ENCODE data around the gene NUP210L. TPM values are rescaled to one million over a fixed set of nuclear protein-coding genes. Genes with fewer than 3 reads are reported as not detected.
A peak's percentile ranks its signal among the peaks of the same experiment; 100 is the strongest.

Gene NUP210L
- total RNA-seq (2014; rRNA removed; shearing (Covaris generic)), result not detected in 2 replicates

DNA sequence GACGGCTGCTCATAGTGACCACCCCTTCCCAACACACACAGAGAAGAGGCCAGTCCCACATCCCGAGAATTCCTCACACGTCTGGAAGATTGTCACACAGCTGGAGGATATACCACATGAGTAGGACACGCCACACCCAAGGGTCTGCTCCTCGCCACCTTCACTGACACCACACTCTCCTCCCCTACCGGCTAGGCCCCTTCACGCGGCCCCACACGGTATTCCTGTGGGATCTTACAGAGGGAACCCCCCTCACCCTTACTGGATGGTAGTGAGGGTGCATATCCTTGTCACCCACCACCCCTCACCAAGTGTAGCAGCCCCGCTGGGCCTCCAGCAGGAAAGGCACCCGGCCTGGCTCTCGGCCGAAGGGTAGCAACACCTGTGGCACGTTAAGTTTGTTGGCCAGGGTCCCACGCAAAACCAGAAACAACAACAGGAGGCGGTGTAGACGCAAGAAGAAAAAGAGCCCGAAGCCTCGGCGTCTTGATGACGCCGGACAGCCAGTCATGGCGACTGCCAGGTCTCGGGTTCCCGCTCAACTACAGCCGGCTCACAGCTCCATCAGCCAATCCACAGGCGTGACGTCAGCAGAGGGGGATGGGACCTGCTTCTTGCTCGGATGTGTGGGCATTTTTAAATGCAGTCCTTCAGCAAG lies at the start of gene NUP210L:
TSS of gene NUP210L (minus strand) at position 540 of the 658 bp plus-strand sequence.
- no peak for DNase-seq (ENCODE audit: low spot score)

DNA sequence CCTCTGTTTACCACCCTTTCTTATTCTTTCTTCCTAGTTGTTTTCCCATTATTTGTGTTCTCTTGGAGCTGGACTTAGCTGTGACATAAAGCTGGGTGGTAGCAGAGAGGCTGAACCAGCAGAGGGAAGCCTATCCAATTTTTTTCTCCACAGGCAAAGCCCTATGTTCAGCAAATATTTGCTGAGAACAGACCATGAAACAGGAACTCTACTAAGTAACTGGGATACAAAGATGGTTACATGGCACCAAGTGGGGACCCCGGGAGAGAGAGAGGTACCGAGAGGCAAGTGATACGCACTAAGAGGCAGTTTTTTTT lies 44.6 kb upstream of the NUP210L start:
- no peak for DNase-seq (ENCODE audit: low spot score)

DNA sequence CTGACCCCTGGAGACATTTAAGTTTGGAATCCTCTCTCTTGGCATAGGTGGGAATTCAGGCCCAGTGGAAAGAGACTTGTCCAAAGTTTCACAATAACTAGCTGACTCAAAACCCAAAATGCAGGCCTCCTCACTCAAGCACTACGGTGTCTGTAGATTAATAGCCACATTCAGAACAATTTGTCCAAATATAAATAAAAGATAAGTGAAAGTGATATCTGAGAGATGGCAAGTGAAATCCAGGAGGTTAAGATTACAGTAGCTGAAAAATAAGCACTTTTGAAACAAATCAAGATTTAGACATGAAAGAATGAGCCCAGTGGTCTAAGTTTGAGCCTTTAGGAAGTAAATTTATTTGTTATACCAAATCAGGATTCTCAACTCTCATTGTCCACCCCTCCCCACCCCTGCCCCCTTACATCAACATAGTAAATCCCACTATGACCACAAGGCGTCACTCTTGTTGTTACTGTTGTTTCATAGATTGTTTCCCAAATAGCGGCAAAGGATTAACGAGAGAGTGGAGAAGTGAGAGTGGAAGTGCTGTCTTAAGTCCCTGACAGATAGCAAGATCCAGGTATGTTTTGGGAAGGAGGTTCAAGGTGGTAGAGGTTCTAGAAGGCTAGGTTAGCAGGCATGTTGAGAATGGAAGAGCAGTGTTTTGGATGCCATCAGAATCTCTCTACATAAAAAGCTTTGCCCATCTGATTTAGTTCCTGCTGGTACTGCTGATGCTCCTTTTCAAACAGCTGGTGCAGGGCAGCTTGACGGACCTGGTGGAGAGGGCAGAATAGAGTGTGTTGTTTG lies 44.1 kb upstream of the NUP210L start:
- DNase-seq (ENCODE audit: low spot score), result peak; percentile 80

DNA sequence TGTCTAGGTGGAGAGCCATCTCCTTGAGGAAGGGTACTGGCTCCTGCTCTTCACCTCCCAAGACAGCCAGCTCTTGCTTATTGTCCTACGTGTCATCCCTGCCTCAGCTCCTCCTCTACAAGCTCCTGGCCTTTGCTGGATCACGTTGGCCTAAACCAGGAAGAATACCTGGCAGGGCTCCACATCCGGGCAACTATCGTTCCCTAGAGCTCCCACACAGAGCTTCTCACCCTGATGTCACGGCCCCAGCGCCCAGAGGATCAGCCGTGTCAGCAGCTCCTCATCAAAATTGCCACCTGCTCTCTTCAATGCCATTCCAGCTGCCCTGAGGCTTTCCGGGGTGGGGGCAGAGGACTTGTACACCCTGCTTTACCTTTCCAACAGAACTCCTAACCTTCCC lies 38.9 kb upstream of the NUP210L start:
- peak; percentile 31 for DNase-seq (ENCODE audit: low spot score)

DNA sequence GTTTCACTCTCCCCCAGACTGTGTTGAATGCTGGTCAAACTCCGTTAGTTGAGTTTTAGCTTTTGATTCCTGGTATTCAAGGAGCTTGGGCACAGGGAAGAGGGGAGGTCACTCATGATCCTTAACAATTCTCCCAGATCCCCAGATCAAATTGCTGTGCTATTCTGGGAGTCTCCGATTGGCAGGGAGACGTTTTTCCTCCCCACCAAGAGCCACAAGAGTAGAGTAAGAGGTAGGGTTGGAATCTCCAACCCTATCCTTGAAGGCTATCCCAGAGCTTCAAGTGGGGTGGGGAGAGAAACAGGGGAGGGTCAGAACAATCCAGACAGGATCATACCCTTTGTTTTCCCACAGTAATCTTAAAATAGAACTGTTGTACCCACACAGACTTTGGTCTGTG lies 37.6 kb upstream of the NUP210L start:
- DNase-seq (ENCODE audit: low spot score), result no peak

DNA sequence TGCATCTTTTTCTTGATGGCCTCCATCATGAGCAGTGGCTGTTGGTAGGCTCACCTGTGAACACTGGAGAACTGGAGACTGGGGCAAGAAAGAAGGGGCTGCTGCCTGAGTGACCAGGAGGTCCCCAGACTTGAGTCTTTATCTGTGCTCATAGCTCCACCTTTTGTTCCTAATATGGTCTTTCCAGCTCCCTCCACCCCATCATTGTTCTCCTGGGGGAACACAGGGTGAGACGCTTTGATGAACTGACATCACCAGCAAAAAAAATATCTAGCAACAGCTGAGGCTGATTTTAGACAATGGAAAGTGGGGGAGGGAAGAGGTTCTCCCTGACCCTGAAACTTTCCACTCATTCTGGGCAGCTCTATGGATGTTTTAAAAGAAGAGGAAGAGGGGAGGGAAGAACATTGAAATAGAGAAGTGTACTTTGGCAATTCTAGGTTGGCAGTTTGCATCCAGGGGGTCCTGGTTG lies 37.2 kb upstream of the NUP210L start, which contains the start of gene TPM3:
TSS of gene TPM3 (minus strand) at position 111 of the 472 bp plus-strand sequence. CDS start at position 29, 82 bp downstream.
- DNase-seq (ENCODE audit: low spot score), result no peak

DNA sequence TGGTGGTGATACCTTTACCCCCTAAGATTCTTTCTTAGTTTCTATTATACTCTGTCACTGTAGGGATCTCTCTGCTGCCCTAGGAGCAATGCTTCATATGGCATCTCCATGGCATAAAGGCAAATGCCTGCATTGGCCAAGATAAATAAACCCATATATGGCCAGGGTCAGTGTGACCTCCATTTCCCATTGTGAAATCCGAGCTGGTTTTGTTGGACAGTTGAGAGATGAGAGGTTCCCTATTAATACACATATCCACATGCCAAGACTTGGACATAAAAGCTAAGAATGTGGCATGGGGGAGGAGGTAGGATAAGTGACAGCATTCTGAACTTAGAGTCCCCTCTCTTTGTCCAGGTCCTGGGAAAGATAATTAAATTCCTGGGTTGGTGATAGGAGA lies 35.7 kb upstream of the NUP210L start:
- DNase-seq (ENCODE audit: low spot score), result no peak

DNA sequence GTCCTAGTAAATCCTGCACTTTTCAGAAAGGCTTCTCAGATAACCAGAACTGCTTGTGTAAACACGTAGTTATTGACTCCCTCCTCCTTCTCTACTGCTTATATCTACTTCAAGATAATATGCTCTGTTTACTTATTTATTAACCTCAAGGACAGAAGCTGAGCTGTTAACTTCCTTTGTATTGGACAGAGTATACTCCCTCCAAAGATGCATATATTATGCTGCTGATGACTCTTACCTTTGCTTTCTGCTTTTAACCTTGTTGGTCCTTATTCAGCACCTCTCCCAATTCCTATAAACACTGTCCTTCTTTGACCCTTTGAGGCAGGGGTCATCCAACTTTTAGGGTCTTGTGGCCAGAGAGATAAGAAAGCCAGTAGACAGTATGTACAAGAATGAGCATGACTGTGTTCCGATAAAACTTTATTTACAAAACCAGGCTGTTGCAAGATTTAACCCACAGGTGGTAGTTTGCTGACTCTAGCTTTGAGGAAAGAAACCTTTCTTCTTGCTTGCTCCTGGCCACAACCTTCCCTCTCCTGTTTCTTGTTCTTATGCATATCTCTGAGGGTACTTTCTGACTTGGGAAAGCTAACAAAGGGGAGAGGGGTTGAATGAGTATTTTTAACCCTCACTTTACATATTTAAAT lies 32.1 kb upstream of the NUP210L start:
- no peak for DNase-seq (ENCODE audit: low spot score)

DNA sequence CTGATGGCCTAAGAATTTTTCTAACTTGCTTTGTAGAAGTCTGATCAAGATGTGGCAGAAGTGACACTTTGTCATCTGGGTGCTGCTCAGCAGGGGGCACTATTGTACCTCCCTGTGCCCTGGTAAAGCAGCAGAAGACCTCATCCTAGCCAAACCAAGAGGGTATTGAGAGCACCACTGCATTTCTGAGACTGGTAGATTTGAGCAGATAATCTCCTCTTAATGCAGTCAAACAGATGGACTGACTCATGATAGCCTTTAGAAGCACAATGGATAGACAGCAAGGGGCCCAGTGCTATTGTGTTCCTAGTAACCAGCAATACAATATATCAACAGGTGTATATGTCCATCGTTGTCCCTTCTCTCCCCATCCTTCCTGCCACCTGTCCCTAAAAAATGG lies 31.3 kb upstream of the NUP210L start:
- peak; percentile 66 for DNase-seq (ENCODE audit: low spot score)

DNA sequence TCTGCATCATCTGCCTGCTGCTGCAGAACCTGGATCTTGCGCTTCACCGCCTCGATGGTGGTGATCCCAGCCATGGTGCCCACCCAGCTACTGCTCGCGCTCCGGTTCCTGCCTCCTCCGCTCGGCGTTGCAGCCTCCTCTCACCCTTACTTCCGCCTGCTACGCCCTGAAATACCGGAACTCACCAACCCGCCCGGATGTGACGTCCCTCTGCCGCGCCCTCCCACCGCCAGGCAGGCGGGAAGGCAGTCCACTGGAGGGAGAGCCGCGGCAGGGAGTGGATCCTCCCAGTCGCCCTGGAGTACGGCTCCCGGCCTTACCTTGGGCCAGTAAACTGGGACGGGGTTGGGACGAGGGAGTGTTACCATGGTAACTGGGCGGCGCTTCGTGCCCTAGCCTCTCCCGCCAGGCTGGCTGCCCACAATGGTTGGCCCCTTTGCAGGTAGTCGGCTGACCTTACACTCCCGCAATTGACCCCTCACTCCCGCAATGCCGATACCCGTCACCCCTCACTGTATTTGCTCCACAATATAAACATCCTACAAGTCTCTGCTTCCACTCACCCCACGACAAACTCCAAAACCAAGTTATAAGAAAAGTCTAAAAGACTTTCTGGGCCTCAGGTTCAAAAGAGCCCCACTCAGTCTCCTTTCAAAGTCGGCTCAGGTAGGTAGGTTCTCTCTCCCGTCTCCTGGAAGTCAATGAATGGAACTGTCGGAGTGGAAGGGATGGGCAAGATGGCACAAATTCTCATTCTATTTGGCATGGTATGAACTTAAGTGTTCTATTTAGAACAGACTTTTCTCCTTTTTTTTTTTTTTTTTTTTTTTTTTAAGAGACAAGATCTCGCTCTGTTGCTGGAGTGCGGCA lies 28.4 kb upstream of the NUP210L start:
- DNase-seq (ENCODE audit: low spot score), result peak; percentile 98

DNA sequence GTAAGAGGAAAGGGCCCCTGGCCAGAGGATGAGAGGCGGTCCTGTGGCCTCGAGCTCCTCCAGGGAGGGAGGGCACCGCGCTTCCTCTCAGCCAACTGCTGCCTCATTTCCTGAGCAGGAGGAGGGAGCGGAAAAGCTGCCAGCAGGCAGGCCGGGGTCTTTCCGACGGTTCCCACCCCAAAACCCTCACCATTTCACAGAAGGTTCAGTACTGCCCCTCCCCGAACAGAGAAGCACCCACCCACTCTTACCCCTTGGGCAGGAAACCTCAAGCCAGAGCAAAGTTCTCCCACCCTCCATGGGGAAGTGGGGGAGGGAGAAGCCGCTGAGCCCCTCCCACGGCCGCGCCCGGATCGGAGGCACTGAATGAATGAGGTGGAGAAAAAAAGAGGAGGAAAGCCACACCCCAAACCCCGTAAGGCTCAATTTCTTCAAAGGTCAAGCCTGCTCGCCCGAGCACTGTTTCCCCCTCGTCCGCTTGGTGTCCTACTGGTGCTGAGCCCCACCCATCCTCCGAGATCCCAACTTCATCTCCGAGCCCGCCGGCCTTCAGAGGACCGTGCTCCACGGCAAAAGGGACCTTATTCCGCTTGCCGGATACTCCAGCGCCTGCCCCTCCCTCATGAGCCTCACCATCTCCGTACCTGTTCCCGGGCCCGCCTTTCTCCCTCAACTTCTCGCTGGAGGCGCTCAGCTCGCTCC lies 27.6 kb upstream of the NUP210L start:
- peak; percentile 85 for DNase-seq (ENCODE audit: low spot score)

DNA sequence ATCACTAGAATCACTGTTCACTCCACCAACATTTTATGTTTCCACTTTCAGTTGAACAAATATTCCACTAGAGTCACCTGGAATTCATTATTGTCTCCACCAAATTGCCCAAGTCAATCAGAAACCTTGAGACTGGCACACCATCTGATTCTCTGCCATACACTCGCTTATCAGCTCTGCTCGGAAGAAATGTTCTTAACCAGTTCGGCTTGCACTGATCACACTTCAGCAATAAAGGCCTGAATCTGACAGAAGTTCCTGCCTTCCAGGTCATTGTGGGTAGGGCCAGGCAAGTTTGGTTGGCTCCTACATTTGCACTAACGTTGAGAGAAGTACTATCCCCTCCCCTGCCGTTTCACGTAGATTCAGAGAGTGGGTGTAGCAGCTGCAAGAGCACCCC lies 27.1 kb upstream of the NUP210L start:
- DNase-seq (ENCODE audit: low spot score), result no peak

DNA sequence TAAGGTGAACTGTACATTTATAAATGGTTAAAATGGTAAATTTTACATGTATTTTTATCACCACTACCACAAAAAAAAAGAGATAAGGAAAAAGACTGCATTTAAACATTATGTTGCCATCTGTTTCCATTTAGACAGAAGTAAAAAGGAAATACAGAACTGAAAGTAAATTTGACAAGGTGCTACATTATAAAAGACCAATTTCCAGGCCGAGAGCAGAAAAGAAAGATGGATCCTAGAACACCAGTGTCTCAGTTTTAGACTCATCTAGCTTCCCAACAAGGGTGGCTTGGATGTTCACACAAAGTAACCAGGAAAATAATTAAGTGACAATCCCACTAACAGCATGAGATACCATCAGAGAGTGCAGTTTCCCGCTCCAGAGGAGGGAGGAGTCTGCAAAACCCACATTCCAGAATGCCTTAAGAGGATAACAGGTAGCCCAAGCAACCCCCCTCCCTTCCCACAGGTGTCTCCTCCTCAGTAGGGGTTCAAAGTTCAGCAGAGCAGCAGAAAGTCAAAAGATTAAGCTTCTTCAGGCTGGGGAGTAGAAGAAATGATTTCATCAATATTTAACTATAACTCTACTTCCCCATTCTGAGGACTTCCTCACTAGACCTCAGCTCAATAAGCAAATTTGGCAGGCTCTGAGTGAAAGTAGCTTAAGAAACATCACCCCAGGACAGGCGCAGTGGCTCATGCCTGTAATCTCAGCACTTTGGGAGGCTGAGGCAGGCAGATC lies 25.2 kb upstream of the NUP210L start:
- peak; percentile 68 for DNase-seq (ENCODE audit: low spot score)

DNA sequence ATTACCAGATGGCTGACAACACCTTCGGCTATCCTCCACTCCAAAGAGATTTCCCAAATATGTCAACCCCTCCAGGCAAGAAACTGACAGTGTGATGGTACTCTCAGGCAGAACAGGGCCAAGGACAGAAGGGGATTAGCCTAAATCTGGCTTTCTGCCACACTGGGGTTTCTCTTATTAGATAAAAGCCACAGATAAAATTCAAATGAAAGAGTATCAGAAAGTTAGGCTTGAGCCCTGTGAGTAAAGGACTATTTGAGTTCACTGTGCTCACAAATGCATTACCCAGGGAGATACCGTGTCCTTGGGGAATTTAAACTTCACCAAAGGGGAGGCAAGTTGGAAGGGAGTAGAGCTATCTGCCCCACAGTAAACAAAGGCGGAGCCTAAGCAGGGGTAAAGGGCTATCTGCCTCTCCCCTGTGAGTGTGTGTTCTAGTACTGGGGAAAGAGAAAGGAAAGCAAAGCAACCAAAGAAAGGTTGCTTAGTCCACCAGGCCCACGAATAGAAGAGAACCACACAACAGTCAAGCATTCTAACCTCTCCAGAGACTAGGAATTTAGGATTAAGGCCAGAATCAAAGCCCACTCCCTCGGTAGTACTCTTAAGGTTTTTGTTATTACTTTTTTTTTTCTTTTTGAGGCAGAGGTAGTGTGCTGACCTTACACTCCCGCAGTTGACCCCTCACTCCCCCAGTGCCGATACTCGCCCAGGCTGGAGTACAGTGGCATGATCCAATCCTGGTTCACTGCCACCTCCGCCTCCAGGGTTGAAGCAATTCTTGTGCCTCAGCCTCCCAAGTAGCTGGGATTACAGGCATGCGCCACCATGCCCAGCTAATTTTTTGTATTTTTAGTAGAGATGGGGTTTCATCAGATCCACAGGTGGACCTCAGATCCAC lies 24.3 kb upstream of the NUP210L start:
- no peak for DNase-seq (ENCODE audit: low spot score)

DNA sequence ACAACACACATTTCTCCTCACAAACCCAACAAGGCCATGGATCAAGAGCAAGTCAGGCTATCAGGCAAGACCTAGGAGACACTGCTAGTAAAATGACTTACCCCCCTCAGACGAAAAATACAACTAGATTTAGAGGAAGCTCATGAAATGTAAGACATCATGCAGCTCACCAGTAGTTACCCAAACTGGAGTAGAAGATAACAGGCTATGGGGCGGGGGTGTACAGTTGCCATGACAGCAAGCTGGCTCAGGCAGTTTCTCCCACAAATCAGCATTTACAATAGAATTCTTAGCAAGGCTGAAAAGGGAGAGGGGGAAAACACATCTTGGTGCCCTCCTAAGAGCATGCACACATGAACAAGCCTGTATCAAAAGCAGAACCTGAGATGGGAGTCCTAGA lies 23.1 kb upstream of the NUP210L start:
- DNase-seq (ENCODE audit: low spot score), result no peak

DNA sequence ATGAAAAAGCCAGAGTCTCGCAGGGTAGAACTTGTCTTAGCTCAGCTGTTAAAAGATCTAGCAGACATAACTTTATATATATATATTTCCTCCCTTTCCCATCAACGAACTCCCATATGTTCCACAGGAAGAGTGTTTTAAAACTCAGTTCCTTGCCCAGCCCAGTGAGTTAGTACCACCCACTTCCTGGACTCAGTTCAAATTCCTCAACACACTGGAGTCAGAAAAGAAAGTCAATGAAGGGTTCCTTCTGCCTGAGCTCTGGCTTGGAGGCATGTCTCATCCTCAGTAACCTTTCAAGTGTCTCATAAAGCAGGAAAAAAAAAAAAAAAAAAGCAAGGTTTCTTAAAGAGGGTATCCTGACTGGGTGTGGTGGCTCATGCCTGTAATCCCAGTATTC lies 21.5 kb upstream of the NUP210L start:
- DNase-seq (ENCODE audit: low spot score), result no peak

DNA sequence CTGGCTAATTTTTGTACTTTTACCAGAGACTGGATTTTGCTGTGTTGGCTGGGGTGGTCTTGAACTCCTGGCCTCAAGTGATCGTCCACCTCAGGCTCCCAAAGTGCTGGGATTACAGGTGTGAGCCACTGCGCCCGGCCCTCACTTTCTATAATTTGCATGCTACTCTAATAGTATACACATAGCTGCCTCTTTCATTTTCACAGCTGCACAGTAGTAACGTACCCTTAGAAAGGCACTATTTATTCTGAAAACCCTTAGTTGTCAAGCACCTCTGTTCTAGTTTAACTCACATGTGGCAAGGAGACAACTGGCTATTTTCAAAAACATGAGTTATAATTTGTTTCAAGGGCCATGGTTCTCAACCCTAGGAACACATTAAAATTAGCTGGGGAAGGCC lies 19.8 kb upstream of the NUP210L start:
- DNase-seq (ENCODE audit: low spot score), result no peak

DNA sequence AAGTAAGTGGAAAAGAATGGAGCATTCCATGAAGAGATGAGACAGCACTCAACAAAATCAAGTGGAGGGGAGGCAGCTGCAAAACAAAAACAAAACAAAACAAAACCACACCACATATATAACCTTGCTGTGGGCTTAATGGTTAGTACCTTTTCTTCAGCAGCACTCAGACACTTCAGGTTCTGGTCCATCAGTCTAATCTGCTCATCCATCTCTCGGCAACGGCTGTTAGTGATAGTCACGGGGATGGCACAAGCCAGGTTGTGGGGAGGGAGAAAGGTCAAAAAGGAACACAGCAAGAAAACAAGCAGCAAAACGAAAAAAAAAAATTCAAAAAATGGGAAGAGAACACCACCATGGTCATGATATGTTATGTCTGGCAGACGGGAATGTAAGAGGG lies 17.0 kb upstream of the NUP210L start:
- no peak for DNase-seq (ENCODE audit: low spot score)

DNA sequence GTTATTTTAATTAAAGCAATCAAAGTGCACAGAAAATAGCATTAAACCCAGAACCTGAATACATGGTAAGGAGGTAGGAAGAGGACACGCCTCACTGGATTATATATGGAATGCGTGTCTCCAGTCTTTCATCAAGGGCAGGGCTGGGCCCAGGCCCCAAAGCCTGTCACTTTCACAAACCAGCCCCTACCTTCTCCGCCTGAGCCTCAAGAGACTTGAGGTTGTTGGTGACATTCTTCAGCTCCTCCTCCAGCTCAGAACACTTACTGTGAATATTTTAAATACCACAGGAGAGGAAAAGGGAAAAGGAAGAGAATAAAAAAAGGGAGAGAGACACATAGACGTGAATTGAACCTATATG lies 16.3 kb upstream of the NUP210L start:
- DNase-seq (ENCODE audit: low spot score), result no peak
